HG03097 (cell line): ENCODE results near the gene PLCB1.
"Not testable (repeated sequence)": the region's sequence is repeated elsewhere in the genome, so short reads cannot be mapped to it uniquely, and the experiment has no call there.

Source experiments
- ATAC-seq: cut with Tn5 transposase; IDR thresholded peaks from one replicate; pipeline ENCODE4 v1.9.1; 2021; ENCODE audit not compliant: unreplicated experiment, low FRiP score

The PLCB1 gene

DNA sequence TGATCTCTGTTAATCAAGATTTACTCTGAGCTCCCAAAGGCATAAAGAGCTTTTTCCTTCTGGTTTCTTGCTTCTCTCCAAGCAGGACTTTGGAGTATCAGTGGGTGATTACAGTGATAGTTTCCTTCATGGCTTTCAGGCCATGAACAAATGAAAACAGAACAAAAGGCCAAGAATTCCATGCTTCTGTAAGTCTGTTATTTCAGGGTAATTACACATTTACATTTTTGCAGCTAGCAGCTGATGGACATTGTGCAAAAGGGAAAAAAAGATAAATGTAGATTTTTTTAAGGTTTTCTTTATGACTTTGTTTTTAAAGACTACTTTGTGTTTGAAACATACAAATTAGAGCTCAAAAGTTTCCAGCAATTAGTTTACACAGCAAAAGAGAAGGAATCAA is 441.6 kb downstream of the PLCB1 start:
- ATAC-seq, result no peak

DNA sequence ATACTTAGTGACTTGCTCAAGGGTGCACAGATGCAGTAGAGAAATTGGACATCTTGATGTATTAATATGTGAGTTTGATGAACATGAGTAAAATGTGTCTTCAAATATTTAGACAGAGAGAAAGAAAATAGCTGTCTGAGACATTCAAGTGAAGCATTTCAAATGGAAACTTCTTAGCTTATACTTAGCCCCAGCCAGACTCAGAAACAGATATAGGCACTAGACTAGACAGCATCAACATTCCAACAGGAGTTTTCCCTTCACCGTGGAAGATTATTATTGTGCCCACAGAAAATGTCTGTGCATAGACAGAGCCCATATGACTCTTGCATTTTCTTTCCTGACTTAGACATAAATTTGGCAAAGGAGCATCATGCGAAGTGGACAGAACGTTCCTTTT is 443.0 kb downstream of the PLCB1 start:
- ATAC-seq, result no peak

DNA sequence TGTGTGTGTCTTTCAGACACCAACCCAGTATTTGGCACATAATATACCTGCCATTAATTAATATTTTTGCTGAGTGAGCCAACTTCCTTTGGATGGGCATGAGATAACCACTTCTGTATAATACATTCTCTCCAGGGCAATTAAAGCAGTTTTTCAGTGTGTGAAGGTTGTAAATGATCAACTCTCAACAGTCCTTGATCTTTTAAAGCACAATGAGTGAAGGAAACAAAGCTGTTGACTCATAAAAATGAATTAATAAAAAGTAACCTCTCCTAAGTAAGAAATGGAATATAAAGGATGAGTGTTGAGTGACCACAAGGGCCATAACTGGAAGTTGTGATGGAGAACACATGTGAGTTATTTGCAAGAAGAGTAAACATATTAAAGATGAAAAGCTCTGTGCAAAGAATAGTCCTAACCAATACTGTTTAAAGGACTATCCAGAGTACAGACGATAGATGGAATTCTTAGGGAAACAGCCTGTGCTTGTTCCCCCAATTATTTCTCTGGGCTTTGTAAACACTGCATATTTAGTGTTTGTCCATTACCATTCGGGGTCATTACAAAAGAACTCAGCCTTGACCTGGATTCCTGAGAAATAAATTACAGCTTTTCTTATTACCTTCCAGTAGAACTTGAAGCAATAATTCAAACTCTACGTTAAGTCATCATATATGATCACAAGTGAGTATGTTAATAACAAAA is 446.2 kb downstream of the PLCB1 start:
- no peak for ATAC-seq

- ATAC-seq, result no peak
These were observed 447.0 kb downstream of the PLCB1 start for GRCh38 chr20:8579035-8579434.

- ATAC-seq, result no peak
These were observed 449.5 kb downstream of the PLCB1 start for GRCh38 chr20:8581446-8582183.

- no peak for ATAC-seq
These were observed 451.0 kb downstream of the PLCB1 start for GRCh38 chr20:8583012-8583565.

- ATAC-seq, result no peak
These were observed 451.5 kb downstream of the PLCB1 start for GRCh38 chr20:8583566-8584043.

DNA sequence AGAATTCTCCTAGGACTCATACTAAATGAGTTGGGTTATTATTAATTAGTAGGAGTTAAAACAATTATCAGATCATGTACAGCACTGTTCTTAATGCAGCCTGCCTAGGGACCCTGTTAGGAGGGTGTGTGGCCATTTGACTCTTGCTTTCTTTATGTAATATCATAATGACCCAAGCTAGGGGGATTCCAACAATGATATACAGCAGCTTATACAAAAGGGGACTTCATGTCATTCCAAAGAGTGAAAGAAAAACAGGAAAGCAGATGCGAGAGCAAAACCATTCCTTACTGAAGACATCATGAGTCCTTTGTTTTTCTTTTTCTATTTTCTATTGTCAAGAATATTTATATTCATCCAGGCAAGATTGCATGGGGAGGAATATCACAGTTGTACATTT is 455.2 kb downstream of the PLCB1 start:
- no peak for ATAC-seq

GRCh38 chr20:8587810-8588209 is 455.7 kb downstream of the PLCB1 start:
- ATAC-seq, result no peak

GRCh38 chr20:8589956-8590355 is 457.9 kb downstream of the PLCB1 start:
- no peak for ATAC-seq

GRCh38 chr20:8600910-8601541 is 469.0 kb downstream of the PLCB1 start:
- ATAC-seq, result not testable (repeated sequence)

- peak; percentile 96 for ATAC-seq
These were observed 469.5 kb downstream of the PLCB1 start for GRCh38 chr20:8601542-8601912.

DNA sequence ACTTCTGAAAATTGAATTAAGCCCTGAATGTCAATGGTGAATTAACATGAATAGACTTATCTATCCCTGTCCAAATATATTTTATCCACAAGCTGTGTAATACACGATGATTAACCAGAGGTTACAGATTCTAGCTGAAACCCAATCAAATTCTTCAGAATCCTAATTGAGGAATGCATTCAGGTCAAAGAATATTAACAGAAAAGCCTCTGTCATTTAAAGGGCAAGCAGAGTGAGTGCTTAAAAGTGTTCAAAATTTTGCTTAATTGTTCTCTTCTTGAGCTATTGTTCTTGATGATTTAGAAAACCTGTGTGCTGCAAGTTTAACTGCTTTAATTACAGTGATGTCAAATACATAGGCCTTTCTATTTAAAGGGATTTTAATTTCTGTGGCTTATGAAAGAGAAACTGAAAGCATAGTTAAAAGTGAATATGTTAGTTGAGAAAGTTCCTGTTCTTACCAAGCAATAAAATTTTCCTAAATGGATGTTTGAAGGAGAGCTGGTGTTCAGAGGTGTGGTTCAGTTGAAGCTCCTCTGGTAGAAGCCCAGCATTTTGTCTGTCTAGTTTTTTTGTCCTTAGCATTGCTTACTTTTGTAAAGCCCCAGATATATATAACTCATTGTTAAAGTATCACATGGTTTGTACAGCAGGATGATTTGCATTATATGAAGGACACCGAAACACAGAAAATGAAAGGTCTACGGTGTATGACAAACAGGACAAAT is 470.5 kb downstream of the PLCB1 start:
- ATAC-seq, result peak; percentile 59

DNA sequence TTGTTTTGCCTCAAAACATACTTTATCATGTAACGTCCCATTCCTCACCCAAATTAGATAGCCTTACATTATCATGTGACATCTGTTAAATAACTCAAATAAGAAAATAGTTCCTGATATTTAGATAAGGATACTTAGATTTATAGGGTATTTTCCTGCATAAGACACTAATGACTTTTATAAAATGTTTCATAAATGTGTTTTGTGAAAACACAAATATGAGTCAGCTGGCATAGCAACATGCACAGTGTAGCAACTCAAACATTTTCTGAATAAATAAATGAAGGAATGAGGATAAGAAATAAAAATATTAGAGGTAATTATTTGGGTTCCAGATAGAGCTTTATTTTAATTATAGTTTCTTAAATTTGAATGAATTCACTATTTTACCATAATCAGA is 476.4 kb downstream of the PLCB1 start:
- ATAC-seq, result no peak

- ATAC-seq, result no peak
These were observed 484.7 kb downstream of the PLCB1 start for GRCh38 chr20:8616792-8617191.

DNA sequence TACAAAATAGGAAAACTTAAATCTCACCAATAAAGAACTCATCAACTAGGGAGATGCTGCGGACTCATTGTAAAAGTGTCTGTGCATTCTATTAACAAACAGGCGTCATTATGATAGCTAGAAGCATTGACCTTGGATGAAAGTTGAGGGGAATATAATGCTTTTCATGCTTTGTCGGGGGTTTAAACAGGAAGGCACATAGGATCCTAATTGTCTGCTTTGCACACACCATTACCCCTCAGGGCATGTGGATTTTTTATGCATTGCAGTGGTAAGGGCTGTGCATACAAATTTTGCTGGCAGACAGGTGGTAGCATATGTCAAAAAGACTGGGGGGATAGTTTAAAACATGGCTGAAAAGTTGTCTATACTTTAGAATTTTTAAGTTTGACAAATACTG is 488.9 kb downstream of the PLCB1 start:
- no peak for ATAC-seq

DNA sequence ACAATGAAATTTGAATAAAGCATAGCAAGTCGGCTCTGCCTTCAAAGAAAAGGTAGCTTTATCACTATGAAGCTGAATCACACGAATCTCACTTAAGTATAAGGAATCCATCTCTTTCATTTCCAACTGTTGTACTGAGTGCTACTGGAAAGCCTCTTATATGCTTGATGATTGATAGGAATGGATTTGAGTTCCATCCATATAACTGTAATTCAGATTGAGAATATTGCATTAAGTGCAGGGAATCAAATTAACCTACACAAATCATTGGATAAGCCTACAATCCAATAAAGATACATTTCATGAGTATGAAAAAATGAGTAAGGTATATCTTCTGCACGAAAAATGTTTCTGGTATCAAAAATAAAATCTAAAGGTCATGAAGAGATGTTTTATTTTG is 492.0 kb downstream of the PLCB1 start:
- no peak for ATAC-seq

DNA sequence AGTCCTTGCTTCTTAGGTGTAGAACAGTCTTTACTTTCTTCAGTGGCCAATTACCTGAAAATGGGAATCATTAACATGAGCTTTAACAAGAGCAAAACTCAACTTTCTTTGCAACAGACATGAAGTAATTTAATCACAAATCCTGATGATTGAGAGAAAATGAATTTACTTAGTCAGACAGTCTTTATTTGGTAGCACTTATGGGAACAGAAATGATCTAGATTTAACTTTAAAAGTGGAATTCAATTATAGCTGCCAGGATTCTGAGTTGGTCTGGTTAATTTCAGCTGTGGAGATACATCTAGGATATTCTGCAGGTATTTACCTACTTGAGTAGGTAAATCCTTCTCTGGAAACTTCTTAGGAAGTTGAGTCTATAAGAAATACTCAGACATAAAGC is 492.6 kb downstream of the PLCB1 start:
- ATAC-seq, result no peak

DNA sequence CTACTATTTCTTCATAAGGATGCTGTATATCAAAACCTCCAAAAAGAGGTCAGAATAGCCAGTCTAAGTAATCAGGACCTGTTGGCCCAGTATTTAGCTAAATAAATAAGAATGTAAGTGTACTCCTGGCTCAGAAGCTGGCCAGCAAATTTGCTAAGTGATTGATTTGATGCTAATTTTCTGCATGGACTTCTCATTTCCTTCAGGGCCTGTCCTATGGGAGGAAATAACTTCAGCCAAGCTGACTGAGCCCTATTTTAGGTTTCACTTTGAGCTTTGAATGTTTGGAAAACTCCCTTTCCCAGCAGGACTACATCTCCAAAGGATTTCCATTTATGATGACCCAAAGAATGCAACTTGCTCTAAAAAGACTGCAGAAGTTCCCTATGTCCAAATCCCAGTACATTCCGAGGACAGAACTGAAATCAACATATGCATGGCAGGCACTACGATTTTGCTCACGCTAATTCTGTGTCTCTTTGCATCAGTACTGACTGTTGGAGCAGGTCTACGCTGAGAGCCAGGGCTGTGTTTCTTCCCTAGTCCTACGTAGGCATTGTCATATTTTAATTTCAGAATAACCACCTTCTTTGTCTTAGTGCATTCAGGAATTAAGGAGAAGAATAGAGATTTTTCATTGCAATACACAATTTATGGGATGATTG is 495.4 kb downstream of the PLCB1 start:
- no peak for ATAC-seq

GRCh38 chr20:8631271-8631670 is 499.2 kb downstream of the PLCB1 start:
- no peak for ATAC-seq
